ENCODE results near the gene IRF4.

IRF4 gene

GRCh38 chr6:444653-445275 is 53.2 kb downstream of the IRF4 start:
- no peak for DNase-seq

GRCh38 chr6:445571-446417 is 54.2 kb downstream of the IRF4 start:
- DNase-seq, result no peak

GRCh38 chr6:446418-447366 is 55.1 kb downstream of the IRF4 start:
- DNase-seq, result no peak

GRCh38 chr6:447381-448165 is 56.0 kb downstream of the IRF4 start:
- no peak for DNase-seq

- DNase-seq, result no peak
Measured at GRCh38 chr6:448296-449056, 56.9 kb downstream of the IRF4 start.

- DNase-seq, result no peak
Measured at GRCh38 chr6:449057-449430, 57.5 kb downstream of the IRF4 start.

GRCh38 chr6:449486-450419 is 58.2 kb downstream of the IRF4 start:
- DNase-seq, result no peak

- DNase-seq, result no peak
Measured at GRCh38 chr6:451336-451735, 59.8 kb downstream of the IRF4 start.

GRCh38 chr6:451847-452246 is 60.3 kb downstream of the IRF4 start:
- DNase-seq, result no peak

- DNase-seq, result no peak
Measured at GRCh38 chr6:452301-453067, 60.9 kb downstream of the IRF4 start.

GRCh38 chr6:453152-453551 is 61.6 kb downstream of the IRF4 start:
- peak; percentile 74 for DNase-seq

- no peak for DNase-seq
Measured at GRCh38 chr6:454148-454991, 62.8 kb downstream of the IRF4 start.

GRCh38 chr6:455006-455585 is 63.5 kb downstream of the IRF4 start:
- DNase-seq, result no peak

- DNase-seq, result no peak
Measured at GRCh38 chr6:455835-456234, 64.3 kb downstream of the IRF4 start.

GRCh38 chr6:456358-456867 is 64.9 kb downstream of the IRF4 start:
- DNase-seq, result no peak

GRCh38 chr6:456887-457286 is 65.3 kb downstream of the IRF4 start:
- DNase-seq, result no peak

All from femur (tissue), 1 donor.